Activated CD8-positive, alpha-beta memory T cell treated with anti-CD3 and anti-CD28 coated beads, Interleukin-2, amount 50 U/mL, for 4 hours (primary cell): ENCODE data around the gene ACTR5.
"Not testable (repeated sequence)": the region's sequence is repeated elsewhere in the genome, so short reads cannot be mapped to it uniquely, and the experiment has no call there.

Experiments
- DNase-seq: peaks from one replicate; pipeline ENCODE4 v3.0.0-alpha.2; 2020

Gene ACTR5

GRCh38 chr20:38769376-38770295 is 21.4 kb downstream of the ACTR5 start:
- no peak for DNase-seq

- DNase-seq, result no peak
Measured at GRCh38 chr20:38770546-38770945, 22.3 kb downstream of the ACTR5 start.

DNA sequence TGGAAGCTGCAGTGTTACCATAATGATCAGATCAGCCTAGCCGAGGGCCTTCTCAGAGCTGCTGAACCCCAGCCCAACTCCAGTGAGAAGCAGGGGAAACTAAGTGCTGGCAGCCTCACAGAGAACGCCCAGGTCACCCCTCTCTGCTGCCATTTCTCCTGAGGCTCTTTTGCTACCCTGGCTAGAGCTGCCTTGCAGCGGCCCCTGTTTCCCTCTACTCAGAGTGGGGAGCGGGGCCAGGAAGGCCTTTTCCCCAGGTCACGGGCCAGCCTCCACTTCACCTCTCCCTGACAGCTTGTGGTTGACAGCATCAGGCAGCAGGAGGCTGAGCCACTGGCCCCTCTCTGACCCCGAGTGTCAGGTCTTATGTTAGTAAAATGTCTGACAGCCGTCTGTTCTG is 22.7 kb downstream of the ACTR5 start:
- no peak for DNase-seq

GRCh38 chr20:38771621-38772020 is 23.4 kb downstream of the ACTR5 start:
- no peak for DNase-seq

DNA sequence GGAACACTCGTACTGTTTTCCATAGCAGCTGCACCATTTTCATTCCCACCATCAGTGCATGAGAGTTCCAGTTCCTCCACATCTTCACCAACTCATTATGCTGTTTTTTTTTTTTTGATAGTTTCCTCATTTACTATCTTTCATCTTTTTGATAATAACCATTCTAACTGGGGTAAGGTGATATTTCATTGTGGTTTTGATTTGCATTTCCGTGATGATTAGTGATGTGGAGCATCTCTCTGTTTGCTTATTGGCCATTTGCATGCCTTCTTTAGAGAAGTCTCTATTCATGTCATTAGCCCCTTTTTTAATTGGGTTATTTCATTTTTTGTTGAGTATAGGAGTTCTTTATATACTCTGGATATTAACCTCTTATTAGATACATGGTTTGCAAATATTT is 25.9 kb downstream of the ACTR5 start:
- DNase-seq, result no peak

- no peak for DNase-seq
Measured at GRCh38 chr20:38776363-38776762, 28.1 kb downstream of the ACTR5 start.

GRCh38 chr20:38779247-38780097 is 31.2 kb downstream of the ACTR5 start:
- no peak for DNase-seq

DNA sequence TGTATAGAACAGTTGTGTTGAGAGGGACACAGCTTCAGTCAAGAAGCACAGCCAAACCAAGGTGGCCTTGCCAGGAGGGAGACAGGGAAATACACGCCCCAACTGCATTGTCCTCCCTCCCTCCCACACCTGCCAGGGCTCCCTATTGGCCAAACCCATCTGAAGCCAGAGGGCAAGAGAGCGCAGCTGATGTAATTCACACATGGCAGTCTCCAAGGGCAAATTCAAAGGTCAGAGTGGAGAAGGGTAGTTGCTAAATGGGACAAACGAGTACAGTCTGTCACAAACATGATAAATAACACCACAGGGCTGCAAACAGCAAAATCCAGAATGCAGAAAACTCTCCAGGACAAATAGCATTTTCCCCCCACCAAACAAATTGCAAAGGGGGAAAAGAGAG is 34.0 kb downstream of the ACTR5 start:
- DNase-seq, result no peak

GRCh38 chr20:38787870-38788269 is 39.6 kb downstream of the ACTR5 start:
- DNase-seq, result no peak

DNA sequence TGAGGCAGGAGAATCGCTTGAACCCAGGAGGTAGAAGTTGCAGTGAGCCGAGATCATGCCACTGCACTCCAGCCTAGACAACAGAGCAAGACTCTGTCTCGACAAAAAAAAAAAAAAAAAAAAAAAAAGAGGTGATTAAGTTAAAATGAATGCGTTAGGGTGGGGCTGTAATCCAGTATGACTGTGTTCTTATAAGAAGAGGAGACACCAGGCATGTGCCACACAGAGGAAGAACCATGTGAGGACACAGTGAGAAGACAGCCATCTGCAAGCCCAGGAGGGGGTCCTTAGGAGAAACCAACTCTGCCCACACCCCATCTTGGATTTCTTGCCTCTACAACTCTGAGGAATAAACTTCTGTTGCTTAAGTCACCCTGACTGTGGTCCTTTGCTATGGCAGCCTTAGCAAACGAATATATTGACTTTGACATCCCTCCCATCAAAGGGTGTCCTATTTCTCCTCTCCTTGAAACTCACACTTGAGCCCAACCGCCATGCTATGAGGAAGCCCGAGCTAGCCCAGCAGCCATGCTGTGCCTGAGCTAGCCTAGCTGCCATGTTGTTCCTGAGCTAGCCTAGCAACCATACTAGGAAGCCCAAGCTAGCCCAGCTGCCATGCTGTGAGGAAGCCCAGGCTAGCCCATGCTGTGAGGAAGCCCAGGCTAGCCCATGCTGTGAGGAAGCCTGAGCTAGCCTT is 41.4 kb downstream of the ACTR5 start:
- no peak for DNase-seq

DNA sequence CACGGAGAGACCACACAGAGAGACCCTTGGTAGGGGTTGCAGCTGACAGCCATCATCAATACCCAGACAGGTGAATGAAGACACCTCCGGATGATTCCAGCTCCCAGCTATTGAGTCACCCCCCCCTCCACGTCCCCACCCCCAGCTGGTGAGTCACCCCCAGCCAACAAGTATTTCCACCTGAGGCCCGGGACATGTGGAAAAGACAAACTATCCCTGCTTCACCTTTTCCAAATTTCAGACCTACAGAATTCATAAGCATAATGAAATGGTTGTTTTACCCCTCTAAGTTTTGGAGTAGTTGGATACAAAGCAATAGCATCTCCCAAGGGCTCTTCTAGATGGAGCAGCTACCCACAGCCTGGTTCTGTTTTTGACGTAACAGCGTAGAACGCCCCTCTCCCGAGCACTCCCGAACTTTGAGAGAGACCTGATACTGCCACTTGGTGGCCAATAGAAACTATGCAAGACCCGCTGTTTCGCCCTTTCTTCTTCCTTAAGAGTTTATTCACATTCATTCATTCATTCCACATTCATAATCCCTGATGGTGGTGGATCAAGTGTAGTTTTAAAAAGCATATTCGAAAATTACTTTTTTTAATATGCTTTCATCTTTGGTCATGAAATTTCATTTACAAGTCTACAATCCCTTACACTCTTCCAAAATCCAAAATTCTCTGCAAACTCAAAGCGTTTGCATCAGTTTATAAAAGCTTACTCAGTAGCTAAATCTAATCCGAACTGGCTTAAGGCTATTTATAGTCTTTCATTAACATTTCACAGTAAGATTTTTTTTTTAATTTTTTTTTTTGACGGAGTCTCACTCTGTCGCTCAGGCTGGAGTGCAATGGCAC is 42.2 kb downstream of the ACTR5 start:
- peak; percentile 48 for DNase-seq

DNA sequence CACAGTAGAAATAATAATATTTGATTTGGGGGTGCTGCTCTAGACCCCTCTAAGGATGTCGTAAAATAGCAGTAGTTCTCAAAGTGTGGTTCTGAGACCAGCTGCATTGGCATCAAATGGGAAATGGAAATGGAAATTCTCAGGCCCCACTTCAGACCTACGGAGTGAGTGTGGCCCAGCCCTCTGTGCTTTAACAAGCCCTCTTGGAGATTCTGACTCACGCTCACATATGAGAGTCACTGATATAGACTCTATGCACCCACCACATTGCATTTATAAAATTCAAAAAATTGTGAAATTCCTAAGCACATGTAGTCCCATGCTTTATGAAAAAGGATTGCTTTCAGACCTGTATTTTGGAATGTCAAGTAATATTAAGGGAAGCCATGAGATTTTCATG is 43.0 kb downstream of the ACTR5 start:
- no peak for DNase-seq

GRCh38 chr20:38791940-38792339 is 43.7 kb downstream of the ACTR5 start:
- no peak for DNase-seq

GRCh38 chr20:38794057-38794456 is 45.8 kb downstream of the ACTR5 start:
- not testable (repeated sequence) for DNase-seq

DNA sequence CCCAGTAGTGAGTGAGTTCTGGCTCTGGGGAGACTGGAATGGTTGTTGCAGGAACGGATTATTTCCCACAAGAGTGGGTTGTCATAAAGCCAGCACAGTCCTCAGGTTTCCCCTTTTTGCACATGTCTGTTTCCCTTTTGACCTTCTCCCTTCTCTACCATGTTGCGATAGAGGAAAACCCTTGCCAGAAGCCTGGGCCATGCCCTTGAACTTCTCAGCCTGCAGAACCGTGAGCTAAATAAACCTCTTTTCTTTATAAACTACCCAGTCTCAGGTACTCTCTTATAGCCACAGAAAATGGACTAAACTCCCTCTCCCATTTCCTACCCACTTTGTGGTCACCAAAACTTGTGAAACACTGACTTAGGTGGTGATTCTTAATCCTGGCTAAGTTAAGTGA is 50.0 kb downstream of the ACTR5 start:
- no peak for DNase-seq

GRCh38 chr20:38799203-38799602 is 50.9 kb downstream of the ACTR5 start:
- no peak for DNase-seq

- no peak for DNase-seq
Measured at GRCh38 chr20:38800882-38801281, 52.6 kb downstream of the ACTR5 start.

- DNase-seq, result no peak
Measured at GRCh38 chr20:38804221-38804620, 56.0 kb downstream of the ACTR5 start.

DNA sequence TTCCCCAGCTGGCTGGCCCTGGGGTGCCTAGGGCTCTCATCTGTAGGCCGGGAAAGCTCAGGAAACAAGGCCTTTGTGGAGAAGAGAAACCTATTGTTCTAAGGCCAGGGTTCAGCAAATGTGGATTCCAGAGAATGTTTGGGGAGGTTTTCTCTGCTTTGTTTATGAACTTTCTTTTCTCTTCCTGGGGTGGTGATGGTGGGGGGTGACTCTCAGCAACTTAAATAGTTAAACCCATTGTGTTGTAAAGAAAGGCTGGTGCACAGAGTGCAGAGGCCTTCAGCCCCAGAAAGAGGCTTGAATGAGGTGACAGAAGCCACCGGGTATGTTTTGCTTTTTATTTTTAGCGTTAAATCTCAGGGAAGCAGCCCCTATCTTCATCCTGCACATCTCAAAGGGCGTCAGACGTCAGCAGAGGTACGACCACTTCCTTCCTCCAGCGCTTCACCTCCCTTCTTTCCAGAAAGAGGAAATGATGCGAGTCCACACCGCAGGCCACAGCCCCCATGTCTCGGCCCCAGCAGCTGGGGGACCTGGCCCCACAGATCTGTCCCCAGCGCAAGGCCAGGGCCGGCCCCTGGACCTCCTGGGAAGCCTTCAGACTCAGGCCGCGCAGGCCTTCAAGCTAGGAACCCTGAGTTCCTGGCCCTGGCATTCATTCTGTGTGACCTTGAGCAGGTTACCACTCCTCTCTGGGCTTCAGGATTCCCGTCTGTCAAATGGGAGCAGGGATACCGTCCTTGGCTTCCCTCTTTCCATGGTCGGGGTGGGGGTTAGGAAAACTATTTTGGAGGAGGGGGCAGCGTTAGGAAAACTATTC is 56.6 kb downstream of the ACTR5 start:
- DNase-seq, result peak; percentile 70

GRCh38 chr20:38805502-38805957 is 57.3 kb downstream of the ACTR5 start, which contains the start of gene PPP1R16B:
Gene PPP1R16B, plus strand, starts transcription at chr20:38805697. Its CDS starts 30,229 bp downstream, at chr20:38835926.
- peak; percentile 86 for DNase-seq
